ENCODE measurements around the gene KRT75.

GRCh38 chr12:52390739-52391617 is 43.2 kb downstream of the KRT75 start:
- peak; percentile 70 for TF ChIP-seq CTCF (IDR thresholded peaks at IDR 0.05; ENCODE audit: low read depth, low read length)
- TF ChIP-seq EZH2phosphoT487 (IDR thresholded peaks at IDR 0.05; ENCODE audit: low read depth): no peak

All from OCI-LY3 (cell line).